Nephron (organoid): ENCODE data around the gene NHERF1.
A peak's percentile ranks its signal among the peaks of the same experiment; 100 is the strongest.

ENCODE experiments used
- H3K27ac Mint-ChIP-seq, 3 experiments: 2 replicates each; pipeline ENCODE4 v1.8.0; 2020; ENCODE audit warnings: mixed read lengths in 3 of 3, mild to moderate bottlenecking in 2 of 3, moderate library complexity in 1 of 3
- H3K27me3 Mint-ChIP-seq: 2 replicates; pipeline ENCODE4 v1.8.0; 2021; ENCODE audit warnings: low read depth, mild to moderate bottlenecking, moderate library complexity, mixed read lengths
- H3K36me3 Mint-ChIP-seq: 2 replicates; pipeline ENCODE4 v1.8.0; 2020; ENCODE audit warnings: low read depth, mixed read lengths
- H3K4me1 Mint-ChIP-seq: 2 replicates; pipeline ENCODE4 v1.8.0; 2020; ENCODE audit warnings: mixed read lengths
- H3K4me3 Mint-ChIP-seq, 3 experiments: 2 replicates each; pipeline ENCODE4 v1.8.0; 2020; ENCODE audit warnings: mild to moderate bottlenecking in 3 of 3, mixed read lengths in 3 of 3, moderate library complexity in 2 of 3
- H3K9me3 Mint-ChIP-seq: 2 replicates; pipeline ENCODE4 v1.8.0; 2020; ENCODE audit warnings: mixed read lengths
- CTCF ChIP-seq, 3 experiments: fragments of 200-600 bp; sonication (generic); IDR thresholded peaks; one replicate each; pipeline ENCODE4 v1.5.0; 2021; ENCODE audit warnings: antibody characterized with exemption in 3 of 3; ENCODE audit not compliant: unreplicated experiment in 3 of 3

The NHERF1 gene

GRCh38 chr17:74807441-74807840, 59.0 kb downstream of the NHERF1 start:
- Mint-ChIP-seq H3K9me3 (no peaks in the 10 kb centered on the region), H3K4me1 (peaks cover 16% of the 10 kb centered on the region), H3K4me3 (no peak overlapping the region), H3K27me3 (peaks cover 25% of the 10 kb centered on the region), H3K27ac (no peak overlapping the region), H3K36me3 (peaks cover 12% of the 10 kb centered on the region)
- no peak for TF ChIP-seq CTCF (IDR thresholded peaks at IDR 0.05; ENCODE audit: unreplicated experiment in 3 of 3)

DNA sequence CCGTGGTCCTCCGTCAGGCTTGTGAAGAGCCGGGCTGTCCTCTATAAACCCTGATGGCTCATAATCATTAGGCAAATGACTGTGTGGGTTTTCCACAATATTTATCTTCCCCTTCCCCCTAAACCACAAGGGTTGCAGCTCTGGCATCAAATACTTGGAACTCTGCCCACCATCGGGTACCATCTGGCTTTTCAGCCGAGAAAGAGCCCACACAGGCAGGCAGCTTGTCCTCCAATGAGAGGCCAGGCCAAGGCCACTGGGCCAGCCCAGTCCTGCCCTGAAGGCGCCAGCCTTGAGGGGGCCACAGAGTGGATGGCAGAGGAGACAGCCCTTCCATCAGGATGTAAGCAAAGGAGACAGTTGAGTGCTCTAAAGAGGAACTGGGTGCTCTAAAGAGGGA, 59.5 kb downstream of the NHERF1 start:
- Mint-ChIP-seq H3K27me3 (peaks cover 25% of the 10 kb centered on the region), H3K4me3 (no peak overlapping the region), H3K27ac (no peak overlapping the region), H3K36me3 (peaks cover 16% of the 10 kb centered on the region), H3K9me3 (no peaks in the 10 kb centered on the region), H3K4me1 (peaks cover 21% of the 10 kb centered on the region)
- no peak for TF ChIP-seq CTCF (IDR thresholded peaks at IDR 0.05; ENCODE audit: unreplicated experiment in 3 of 3)

GRCh38 chr17:74808714-74809430, 60.4 kb downstream of the NHERF1 start:
- H3K4me3 Mint-ChIP-seq: no peak overlapping the region

DNA sequence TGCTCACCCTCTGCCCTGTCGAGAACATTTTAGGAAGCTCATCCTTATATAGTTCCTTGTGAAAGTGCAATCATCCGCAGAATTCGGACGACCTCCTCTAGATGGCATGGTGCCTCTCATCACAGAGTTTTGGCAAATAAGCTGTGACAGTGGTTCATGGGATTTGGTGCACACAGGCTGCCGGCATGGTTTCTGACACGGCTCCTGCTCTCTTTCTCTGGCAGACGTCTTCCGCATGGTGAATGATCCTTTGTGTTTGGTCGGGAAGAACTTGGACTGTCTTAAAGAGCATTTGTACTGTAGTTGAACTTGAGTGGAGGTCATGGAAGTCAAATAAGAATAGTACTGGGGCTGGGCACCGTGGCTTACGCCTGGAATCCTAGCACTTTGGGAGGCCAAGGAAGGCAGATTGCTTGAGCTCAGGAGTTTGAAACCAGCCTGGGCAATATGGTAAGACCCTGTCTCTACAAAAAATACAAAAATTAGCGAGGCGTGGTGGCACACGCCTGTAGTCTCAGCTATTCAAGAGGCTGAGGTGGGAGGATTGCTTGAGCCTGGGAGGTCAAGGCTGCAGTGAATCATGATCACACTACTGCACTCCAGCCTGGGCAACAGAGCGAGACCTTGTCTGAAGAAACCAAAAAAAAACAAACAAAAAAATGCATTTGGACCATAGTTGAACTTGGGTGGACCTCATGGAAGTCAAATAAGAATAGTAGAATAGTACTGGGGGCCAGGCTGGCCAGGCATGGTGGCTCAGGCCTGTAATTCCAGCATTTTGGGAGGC, 62.5 kb downstream of the NHERF1 start:
- TF ChIP-seq CTCF (IDR thresholded peaks at IDR 0.05; ENCODE audit: unreplicated experiment in 3 of 3): no peak
- Mint-ChIP-seq H3K9me3 (no peaks in the 10 kb centered on the region), H3K27me3 (peaks cover 24% of the 10 kb centered on the region), H3K4me3 (peak overlapping the region in 1 of 3 experiments; percentile 26), H3K4me1 (peaks cover 17% of the 10 kb centered on the region), H3K27ac (no peak overlapping the region), H3K36me3 (peaks cover 20% of the 10 kb centered on the region)

More at GRCh38 chr17:74808714-74809430, 60.4 kb downstream of the NHERF1 start:
- no peak overlapping the region for H3K27ac Mint-ChIP-seq
- peaks cover 14% of the 10 kb centered on the region for H3K36me3 Mint-ChIP-seq
- H3K4me1 Mint-ChIP-seq: peaks cover 21% of the 10 kb centered on the region
- TF ChIP-seq CTCF (IDR thresholded peaks at IDR 0.05; ENCODE audit: unreplicated experiment in 3 of 3): no peak
- H3K27me3 Mint-ChIP-seq: peaks cover 25% of the 10 kb centered on the region
- H3K9me3 Mint-ChIP-seq: no peaks in the 10 kb centered on the region

DNA sequence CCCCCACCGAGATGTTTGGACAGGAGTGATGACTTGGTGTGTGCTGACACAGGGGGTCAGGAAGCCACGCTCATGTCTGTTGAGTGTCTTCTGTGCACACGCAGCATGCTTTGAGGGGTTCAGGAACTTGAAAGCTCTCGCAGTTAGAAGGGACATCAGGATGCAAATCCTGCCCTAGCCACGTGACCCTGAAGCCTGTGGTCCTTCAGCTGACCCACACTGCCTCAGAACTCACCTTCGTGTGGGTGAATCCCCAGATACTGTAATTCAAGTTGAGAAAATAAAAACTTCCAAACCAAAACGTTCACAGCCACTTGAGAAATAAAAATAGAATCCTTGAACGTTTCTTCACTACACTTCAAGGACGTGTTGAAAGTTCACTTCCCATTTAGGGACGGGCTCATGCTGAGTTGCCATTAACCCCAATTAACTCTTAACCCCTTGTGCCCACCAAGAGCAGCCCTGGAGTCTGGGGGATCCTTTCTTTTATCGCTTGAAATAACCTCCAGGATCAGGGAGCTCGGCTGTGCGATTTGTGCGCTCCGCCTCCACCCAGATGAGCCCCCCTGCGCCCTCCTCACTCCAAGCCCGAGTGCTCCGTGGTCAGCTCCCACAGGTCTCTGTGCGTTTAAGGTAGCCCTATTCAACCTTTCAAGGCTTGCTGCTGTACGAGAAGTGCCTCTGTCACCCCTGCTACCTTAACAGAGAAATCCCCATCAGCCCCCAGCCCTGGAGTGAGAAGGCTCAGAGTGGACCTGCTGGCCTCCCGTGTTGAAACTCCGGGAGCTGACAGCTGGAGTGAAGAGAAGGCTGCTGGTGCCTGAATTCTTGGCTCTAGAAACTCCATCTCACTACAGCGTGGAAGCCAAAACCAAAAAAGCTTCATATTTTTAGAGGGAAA, 63.9 kb downstream of the NHERF1 start:
- no peaks in the 10 kb centered on the region for H3K9me3 Mint-ChIP-seq
- peaks cover 17% of the 10 kb centered on the region for H3K4me1 Mint-ChIP-seq
- peaks cover 30% of the 10 kb centered on the region for H3K36me3 Mint-ChIP-seq
- peak overlapping the region; percentile 63 to 76 (median 72) for H3K4me3 Mint-ChIP-seq
- peaks cover 24% of the 10 kb centered on the region for H3K27me3 Mint-ChIP-seq
- no peak for TF ChIP-seq CTCF (IDR thresholded peaks at IDR 0.05; ENCODE audit: unreplicated experiment in 3 of 3)
- H3K27ac Mint-ChIP-seq: peak overlapping the region in 2 of 3 experiments; percentile 32 to 74
